Suprapubic skin (tissue), 3 donors: ENCODE results near the gene VPS13C.

Experiments
- EP300 ChIP-seq: sonication (generic); formaldehyde crosslinking; IDR thresholded peaks from one replicate; pipeline ENCODE4 v1.6.1; 2017; ENCODE audit warnings: antibody characterized with exemption
- TF ChIP-seq, protein P1 (sequence below), 2 donors: fragments of 200-600 bp in 1 of 2; fragments of 450-650 bp in 1 of 2; sonication (generic) in 1 of 2; IDR thresholded peaks; one replicate each; pipeline ENCODE4 v1.5.1; 2016 to 2019; ENCODE audit warnings: antibody characterized with exemption in 2 of 2, mild to moderate bottlenecking in 1 of 2, moderate library complexity in 1 of 2

DNA sequence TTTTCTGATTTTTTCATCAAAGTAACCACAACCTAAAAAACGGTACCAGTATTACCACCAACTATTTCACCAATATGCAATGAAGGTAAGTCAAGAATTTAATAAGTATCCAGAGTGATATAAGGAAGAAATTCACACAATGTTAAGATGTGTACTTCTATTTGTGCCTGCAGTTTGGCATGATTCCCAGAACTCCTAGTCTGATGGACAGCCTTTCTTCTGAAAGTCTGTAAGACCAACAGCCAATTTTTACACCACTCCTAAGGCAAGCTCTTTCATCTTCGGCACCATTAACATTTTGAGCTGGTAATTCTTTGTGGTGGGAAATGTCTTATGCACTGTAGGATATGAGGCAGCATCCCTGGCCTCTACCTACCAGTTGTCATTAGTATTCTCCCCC, 108.3 kb downstream of the VPS13C start:
- no peak for TF ChIP-seq EP300
- TF ChIP-seq, protein P1, sequence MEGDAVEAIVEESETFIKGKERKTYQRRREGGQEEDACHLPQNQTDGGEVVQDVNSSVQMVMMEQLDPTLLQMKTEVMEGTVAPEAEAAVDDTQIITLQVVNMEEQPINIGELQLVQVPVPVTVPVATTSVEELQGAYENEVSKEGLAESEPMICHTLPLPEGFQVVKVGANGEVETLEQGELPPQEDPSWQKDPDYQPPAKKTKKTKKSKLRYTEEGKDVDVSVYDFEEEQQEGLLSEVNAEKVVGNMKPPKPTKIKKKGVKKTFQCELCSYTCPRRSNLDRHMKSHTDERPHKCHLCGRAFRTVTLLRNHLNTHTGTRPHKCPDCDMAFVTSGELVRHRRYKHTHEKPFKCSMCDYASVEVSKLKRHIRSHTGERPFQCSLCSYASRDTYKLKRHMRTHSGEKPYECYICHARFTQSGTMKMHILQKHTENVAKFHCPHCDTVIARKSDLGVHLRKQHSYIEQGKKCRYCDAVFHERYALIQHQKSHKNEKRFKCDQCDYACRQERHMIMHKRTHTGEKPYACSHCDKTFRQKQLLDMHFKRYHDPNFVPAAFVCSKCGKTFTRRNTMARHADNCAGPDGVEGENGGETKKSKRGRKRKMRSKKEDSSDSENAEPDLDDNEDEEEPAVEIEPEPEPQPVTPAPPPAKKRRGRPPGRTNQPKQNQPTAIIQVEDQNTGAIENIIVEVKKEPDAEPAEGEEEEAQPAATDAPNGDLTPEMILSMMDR (IDR thresholded peaks at IDR 0.05): no peak
